IPS-18a (cell line): ENCODE measurements around the gene PFN4.
"Not testable (repeated sequence)": the region's sequence is repeated elsewhere in the genome, so short reads cannot be mapped to it uniquely, and the experiment has no call there.

ENCODE experiments used
- H3K27ac ChIP-seq: one replicate; pipeline ENCODE4 v1.5.1; 2013; ENCODE audit warnings: low read length
- H3K27me3 ChIP-seq: one replicate; pipeline ENCODE4 v1.6.1; 2013; ENCODE audit warnings: mild to moderate bottlenecking, low read length; ENCODE audit not compliant: control insufficient read depth, insufficient read depth
- H3K36me3 ChIP-seq: one replicate; pipeline ENCODE4 v1.6.1; 2013; ENCODE audit warnings: low read depth, low read length; ENCODE audit not compliant: control insufficient read depth
- H3K4me1 ChIP-seq: one replicate; pipeline ENCODE4 v1.6.1; 2013; ENCODE audit warnings: low read depth, low read length; ENCODE audit not compliant: control insufficient read depth
- H3K4me3 ChIP-seq: one replicate; pipeline ENCODE4 v1.5.1; 2013; ENCODE audit warnings: low read length
- H3K9ac ChIP-seq: one replicate; pipeline ENCODE4 v1.6.1; 2013; ENCODE audit warnings: mild to moderate bottlenecking, low read length, moderate library complexity
- H3K9me3 ChIP-seq: one replicate; pipeline ENCODE4 v1.6.1; 2013; ENCODE audit warnings: low read depth, low read length; ENCODE audit not compliant: control insufficient read depth

PFN4 gene

DNA sequence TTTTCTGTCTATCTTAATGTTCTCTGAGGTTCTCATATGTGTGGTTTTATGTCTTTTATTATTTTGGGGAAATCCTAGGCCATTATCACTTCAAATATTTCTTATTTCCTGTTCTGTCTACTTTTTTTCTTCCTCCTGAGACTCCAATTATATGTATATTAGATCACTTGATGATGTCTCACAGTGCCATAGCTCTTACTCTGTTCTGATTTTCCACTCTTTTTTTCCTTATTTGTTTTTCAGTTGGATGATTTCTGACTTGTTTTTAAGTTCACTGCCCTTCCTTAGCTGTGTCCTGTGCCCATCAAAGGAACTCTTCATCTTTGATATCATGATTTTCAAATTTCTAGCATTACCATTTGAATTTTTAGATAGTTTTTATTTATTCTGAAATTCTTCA, 24.2 kb upstream of the PFN4 start:
- no peak overlapping the region for H3K9ac ChIP-seq
- no peaks in the 10 kb centered on the region for H3K27me3 ChIP-seq
- no peaks in the 10 kb centered on the region for H3K36me3 ChIP-seq
- no peak overlapping the region for H3K4me3 ChIP-seq
- H3K4me1 ChIP-seq: no peaks in the 10 kb centered on the region
- H3K9me3 ChIP-seq: no peaks in the 10 kb centered on the region
- H3K27ac ChIP-seq: no peak overlapping the region

DNA sequence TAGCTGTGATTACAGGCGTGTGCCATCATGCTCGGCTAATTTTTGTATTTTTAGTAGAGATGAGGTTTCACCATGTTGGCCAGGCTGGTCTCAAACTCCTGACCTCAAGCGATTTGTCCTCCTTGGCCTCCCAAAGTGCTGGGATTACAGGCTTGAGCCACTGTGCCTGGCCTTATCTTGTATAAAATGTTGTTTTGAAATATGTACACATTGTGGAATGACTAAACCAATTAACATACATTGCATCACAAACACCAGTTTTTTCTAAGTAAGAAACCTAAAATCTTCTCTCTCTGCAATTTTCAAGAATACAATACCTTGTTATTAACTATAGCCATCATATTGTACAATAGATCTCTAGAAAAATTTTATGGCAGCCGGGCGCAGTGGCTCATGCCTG, 17.2 kb upstream of the PFN4 start:
- not testable (repeated sequence) for H3K4me1 ChIP-seq, H3K4me3 ChIP-seq, H3K36me3 ChIP-seq, H3K27ac ChIP-seq, H3K27me3 ChIP-seq, H3K9me3 ChIP-seq, H3K9ac ChIP-seq

DNA sequence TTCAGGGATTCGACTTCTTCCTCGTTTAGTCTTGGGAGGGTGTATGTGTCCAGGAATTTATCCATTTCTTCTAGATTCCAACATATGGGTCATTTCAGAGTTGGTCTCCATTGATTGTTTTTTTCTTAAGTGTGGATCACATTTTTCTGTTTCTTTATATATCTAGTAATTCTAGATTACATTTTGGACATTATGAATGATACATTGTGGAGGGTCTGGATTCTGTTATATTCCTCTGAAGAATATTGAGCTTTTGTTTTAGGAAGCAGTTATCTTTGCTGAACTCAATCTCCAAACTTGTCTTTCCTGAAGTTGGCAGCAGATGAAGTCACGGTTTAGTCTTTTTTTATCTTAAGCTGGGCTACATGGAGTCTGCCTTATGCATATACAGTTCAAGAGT, 9.4 kb upstream of the PFN4 start:
- H3K27ac ChIP-seq: no peak overlapping the region
- H3K4me3 ChIP-seq: no peak overlapping the region
- H3K36me3 ChIP-seq: no peaks in the 10 kb centered on the region
- no peak overlapping the region for H3K9ac ChIP-seq
- H3K9me3 ChIP-seq: no peaks in the 10 kb centered on the region
- no peaks in the 10 kb centered on the region for H3K4me1 ChIP-seq
- no peaks in the 10 kb centered on the region for H3K27me3 ChIP-seq

DNA sequence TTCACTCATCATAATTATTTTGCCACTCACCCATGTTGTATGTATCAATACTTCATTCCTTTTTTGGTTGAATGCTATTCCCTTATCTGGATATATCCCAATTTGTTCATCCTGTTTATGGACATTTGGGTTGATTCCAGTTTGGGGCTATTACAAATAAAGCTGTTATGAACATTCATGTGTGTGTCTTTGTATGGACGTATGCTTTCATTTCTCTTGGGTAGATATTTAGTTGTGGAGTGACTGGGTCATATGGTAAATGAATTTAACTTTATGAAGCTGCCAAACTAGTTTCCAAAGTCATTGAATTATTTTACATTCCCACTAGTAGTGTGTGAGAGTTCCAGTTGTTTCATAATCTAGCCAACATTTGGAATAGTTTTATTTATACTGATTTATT, 2.8 kb upstream of the PFN4 start:
- H3K27ac ChIP-seq: no peak overlapping the region
- H3K27me3 ChIP-seq: peaks cover 9% of the 10 kb centered on the region
- H3K4me1 ChIP-seq: peaks cover 12% of the 10 kb centered on the region
- H3K36me3 ChIP-seq: no peaks in the 10 kb centered on the region
- H3K9me3 ChIP-seq: no peaks in the 10 kb centered on the region
- H3K4me3 ChIP-seq: no peak overlapping the region
- H3K9ac ChIP-seq: no peak overlapping the region

DNA sequence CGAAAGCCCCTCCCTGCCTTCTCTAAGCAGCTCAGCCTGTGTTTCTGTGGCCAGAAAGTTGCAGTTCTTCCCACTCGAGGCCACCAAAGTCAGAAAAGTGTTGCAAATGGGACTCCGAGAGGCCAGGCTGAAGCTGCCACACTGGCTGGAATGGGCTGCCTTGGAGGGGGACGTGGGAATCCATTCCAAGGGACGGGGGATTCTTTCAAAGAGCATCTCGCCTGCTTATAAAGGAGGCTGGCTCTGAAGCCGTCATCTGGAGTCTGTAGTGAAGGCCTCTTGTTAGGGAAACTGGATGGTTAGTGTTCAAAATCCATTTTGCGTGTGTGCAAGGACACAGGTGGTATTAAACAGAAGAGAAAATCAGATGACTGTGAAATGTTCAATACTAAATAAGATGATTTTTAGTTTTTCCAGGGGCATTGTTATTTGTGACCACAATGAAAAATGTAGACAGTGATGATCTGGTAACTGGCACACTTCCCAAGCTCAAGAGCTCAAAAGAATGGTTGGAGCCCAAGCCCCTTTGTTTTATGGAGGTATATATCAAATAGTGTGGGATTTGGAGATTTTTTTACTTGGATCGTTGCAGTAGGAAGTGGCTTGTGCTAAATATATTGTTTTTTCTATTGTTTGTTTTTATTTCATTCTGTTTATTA, 917 bp upstream of the PFN4 start:
- H3K36me3 ChIP-seq: no peaks in the 10 kb centered on the region
- H3K4me1 ChIP-seq: peaks cover 15% of the 10 kb centered on the region
- H3K9me3 ChIP-seq: no peaks in the 10 kb centered on the region
- H3K4me3 ChIP-seq: peak overlapping the region; percentile 83
- H3K27me3 ChIP-seq: peaks cover 9% of the 10 kb centered on the region
- no peak overlapping the region for H3K27ac ChIP-seq
- peak overlapping the region; percentile 62 for H3K9ac ChIP-seq

DNA sequence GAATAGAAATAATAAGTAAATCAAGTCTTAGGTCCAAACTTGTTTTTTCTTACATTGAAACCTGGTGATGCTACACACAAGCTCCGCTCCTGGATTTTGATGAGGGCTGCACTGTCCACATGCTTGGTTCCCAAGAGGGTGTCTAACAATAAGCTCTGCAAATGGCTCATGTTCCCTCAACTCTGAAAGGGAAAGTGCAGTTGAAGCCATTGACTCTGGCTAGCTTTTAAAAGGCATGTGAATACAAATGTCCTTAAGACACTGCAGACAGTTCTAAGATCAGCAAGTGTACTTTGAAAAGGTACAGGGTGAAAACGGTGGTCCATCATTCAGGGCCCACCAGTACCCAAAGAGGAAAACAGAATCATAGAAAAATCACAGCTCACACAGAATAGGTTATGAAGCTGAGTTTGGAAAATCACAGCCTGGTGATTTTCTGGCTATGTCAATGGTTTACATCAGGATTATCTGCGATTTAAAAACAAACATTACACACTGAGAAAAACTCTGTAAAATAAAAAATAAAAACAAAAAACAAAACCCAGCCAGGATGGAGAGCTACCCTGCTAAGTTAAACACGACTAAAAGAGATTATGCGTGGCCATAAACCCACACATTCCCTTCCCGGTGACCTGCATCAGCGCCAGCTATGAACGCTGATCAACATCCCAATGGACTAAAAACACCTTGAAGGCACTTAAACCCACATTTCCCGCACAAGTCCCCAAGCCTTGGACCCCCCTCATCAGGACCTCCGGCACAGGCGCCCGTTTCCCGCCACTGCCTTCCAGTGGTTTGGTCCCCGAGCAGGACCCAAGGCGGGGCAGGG, 554 bp downstream of the PFN4 start:
- peaks cover 9% of the 10 kb centered on the region for H3K27me3 ChIP-seq
- H3K9me3 ChIP-seq: no peaks in the 10 kb centered on the region
- H3K4me1 ChIP-seq: peaks cover 15% of the 10 kb centered on the region
- H3K4me3 ChIP-seq: peak overlapping the region; percentile 83
- H3K27ac ChIP-seq: no peak overlapping the region
- H3K36me3 ChIP-seq: no peaks in the 10 kb centered on the region
- peak overlapping the region; percentile 60 for H3K9ac ChIP-seq

DNA sequence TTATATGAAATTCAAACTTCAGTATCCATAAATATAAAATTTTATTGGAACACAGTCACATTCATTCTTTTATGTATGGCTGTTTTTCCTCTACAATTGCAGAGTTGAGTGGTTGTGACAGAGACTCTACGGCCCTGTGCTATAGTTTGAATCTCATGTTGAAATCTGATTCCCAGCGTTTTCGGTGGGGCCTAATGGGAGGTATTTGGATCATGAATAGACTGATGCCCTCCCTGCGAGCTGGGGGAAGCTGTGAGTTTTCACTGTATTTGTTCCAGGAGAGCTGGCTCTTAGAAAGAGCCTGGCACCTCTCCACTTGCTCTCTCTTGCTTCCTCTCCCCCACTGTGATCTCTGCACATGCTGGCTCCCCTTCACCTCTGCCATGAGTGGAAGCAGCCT, 1.7 kb downstream of the PFN4 start:
- Histone ChIP-seq H3K4me3 (no peak overlapping the region), H3K27me3 (peaks cover 9% of the 10 kb centered on the region), H3K9ac (no peak overlapping the region), H3K36me3 (no peaks in the 10 kb centered on the region), H3K9me3 (no peaks in the 10 kb centered on the region), H3K4me1 (peaks cover 15% of the 10 kb centered on the region), H3K27ac (no peak overlapping the region)

DNA sequence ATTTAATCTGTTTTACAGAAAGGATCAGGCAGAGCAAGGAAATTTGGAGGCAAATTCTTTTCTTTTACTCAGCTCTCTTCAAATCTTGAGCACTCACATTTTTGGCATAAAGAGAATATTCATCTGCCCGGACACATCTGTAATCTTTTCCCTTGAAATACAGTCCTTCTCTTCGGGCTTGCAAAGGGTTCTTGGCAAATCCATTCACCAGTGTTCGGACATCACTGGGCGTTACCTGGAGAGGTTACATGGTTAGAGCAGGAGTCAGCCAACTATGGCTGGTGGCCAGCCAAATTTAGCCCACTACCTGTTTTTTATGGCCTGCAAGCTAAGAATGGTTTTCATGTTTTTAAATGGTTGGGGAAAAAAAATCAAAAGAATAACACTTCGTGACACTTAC, 2.1 kb downstream of the PFN4 start:
- Histone ChIP-seq H3K27ac (no peak overlapping the region), H3K4me3 (no peak overlapping the region), H3K36me3 (no peaks in the 10 kb centered on the region)

DNA sequence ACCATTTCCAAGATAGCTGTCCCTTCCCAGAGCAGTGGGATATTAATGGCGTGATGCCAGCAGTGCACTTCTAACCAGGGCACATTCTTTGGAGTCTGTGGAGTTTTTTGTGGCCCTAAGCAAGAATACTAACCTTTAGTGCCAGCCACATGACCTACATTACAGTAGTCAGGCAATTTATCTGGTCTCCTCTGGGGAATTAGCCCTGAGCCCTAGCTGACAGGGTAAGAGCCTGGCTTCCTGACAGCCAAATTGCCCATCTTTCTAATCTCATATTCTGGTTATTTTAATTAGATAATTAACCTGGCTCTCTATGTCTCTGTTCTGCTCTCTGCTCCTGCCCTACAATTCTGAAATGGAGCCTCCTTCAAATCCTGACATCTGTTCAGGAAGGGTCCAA, 5.2 kb downstream of the PFN4 start:
- Histone ChIP-seq H3K4me3 (no peak overlapping the region), H3K27ac (no peak overlapping the region), H3K9ac (no peak overlapping the region), H3K36me3 (no peaks in the 10 kb centered on the region), H3K27me3 (no peaks in the 10 kb centered on the region), H3K9me3 (no peaks in the 10 kb centered on the region), H3K4me1 (peaks cover 12% of the 10 kb centered on the region)

More for the DNA sequence above, 2.1 kb downstream of the PFN4 start:
- Histone ChIP-seq H3K27me3 (peaks cover 9% of the 10 kb centered on the region), H3K9me3 (no peaks in the 10 kb centered on the region), H3K9ac (no peak overlapping the region), H3K4me1 (peaks cover 15% of the 10 kb centered on the region)

DNA sequence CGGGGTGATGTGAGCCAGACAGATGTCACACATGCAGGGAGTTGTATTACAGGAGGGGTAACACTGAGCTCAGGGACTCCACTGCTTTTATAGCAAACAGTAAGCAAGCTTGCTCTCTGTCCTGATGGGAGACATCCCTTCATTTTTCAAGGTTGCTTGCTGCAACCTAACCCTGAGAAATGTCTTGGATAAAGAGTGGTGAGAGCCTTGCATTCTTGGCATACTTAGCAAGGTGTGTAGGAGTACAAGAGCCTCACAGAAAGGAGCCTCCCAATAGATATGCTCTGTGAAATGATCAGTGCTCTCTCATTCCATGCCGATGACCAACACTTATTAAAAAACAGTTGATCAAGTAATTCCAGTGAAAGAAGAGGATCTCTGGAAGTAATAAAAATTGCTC, 8.1 kb downstream of the PFN4 start:
- H3K4me1 ChIP-seq: no peaks in the 10 kb centered on the region
- H3K9me3 ChIP-seq: no peaks in the 10 kb centered on the region
- H3K27me3 ChIP-seq: no peaks in the 10 kb centered on the region
- no peaks in the 10 kb centered on the region for H3K36me3 ChIP-seq
- no peak overlapping the region for H3K27ac ChIP-seq
- H3K4me3 ChIP-seq: no peak overlapping the region
- H3K9ac ChIP-seq: no peak overlapping the region

DNA sequence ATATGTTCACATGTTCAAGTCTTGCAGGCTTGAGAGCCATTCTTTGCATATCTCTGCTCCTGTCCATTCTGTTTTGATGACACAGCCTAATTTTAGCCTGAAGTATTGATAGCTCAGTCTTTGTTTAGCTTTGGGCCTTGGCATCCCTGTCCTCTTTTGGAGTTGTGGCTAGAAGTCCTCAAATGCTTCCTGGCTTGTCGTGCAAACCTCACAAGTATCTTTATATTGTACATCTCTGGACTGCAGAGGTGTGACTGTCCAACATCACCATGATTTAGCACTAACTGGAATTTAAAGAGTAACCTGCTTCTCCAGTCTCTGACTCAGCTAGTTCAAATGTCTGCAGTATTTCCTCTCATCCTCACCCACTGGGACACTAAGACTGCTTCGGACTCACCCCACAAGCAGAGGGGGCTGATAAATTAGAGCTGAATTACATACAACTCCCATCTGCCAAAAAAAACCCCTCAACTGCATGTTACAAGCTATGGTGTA, 11.7 kb downstream of the PFN4 start:
- Histone ChIP-seq H3K27me3 (no peaks in the 10 kb centered on the region), H3K4me3 (no peak overlapping the region), H3K9ac (no peak overlapping the region), H3K27ac (no peak overlapping the region), H3K4me1 (no peaks in the 10 kb centered on the region), H3K36me3 (no peaks in the 10 kb centered on the region), H3K9me3 (no peaks in the 10 kb centered on the region)
